NCI-H345 treated with DMSO at 0.1 percent for 48 hours (cell line): Measurements from ENCODE around the gene IMP4.
"Not testable (repeated sequence)": the region's sequence is repeated elsewhere in the genome, so short reads cannot be mapped to it uniquely, and the experiment has no call there.

Source experiments
- DNase-seq: peaks from one replicate; lab custom pipeline; 2025; ENCODE audit not compliant: unreplicated experiment; lab: John Stamatoyannopoulos, UW

The IMP4 gene, protein sequence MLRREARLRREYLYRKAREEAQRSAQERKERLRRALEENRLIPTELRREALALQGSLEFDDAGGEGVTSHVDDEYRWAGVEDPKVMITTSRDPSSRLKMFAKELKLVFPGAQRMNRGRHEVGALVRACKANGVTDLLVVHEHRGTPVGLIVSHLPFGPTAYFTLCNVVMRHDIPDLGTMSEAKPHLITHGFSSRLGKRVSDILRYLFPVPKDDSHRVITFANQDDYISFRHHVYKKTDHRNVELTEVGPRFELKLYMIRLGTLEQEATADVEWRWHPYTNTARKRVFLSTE

DNA sequence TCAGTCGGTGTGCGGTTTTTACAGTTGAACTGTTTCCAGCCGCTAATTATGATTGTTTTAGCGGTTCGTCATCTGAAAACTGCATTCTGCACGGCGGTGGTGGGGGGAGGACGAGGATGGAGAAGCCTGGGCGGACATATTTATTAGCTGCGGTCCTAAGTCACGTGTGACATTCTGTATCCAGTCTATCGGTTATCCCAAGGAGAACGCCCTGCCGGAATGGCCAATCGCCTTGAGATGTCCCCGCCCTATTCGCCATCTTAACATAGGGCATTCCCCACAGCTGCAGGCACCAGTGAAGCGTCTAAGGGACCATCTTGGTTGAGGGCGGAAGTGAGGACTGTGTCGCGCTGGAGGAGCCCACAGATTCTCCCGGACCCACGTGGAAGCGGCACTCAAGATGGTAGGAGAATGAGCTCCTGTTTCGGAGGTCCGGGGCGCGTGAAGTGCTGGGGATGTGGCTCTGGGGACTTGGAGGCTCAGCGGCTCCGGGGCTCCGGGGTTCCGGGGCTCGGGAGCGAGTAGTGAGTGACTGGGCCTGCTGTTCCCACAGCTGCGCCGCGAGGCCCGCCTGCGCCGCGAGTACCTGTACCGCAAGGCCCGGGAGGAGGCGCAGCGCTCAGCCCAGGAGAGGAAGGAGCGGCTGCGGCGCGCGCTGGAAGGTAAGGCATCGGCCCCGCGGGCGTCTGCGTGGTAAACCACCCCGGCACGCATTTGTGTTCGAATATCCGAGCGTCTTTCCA, at the start of gene IMP4:
TSS of gene IMP4 (plus strand) at position 365 of the 743 bp plus-strand sequence. CDS start at position 401, 36 bp downstream.
- peak; percentile 97 for DNase-seq

DNA sequence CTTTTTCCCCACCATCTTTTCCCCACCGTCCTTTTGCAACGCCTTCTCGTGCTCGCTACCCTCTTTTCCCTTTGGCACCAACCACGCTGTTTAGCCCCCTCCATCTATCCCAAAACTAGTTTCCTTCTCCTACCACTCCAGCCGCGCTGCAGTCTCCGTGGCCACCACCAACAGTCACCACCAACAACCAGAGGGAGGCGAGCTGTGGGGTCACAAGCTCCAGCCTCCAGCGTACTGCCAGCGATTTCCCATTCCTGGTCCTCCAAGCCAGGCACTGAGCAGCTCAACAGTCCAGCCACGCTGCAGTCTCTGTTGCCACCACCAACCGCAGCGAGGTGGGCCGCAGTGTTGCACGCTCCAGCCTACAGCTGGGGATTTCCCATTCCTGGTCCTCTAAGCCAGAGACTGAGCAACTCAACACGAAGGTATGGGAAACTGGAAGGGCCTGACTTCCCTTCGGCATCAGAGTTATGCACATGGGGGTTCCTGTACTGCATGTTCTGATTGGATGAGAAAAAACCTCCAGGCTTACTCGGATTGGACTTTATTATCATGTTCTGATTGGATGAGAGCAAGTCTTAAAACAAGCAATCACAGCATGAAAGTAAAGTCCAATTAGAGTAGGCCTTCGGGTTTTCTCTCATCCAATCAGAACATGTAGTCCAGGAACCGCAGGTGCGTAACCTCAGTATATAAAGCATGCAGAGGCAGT, 42.3 kb upstream of the IMP4 start:
- DNase-seq = no peak

DNA sequence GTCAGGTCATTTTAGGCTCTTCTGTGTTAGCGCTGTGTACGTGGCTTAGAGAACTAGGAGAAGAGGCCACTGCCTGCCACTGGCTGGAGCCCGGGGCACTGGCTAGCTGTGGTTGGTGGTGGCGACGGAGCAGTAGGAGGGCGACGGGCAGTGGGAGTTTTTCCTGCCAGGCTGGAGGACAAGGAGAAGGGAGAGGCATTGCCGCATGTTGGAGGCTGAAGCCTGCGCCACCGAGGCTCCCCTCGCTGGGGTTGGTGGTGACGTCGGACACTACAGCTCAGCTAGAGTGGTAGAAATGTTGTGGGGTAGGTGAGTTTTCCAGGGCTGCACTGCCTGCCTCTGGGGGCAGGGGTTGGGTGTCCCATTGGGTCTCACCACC, 41.7 kb upstream of the IMP4 start:
- DNase-seq = no peak

DNA sequence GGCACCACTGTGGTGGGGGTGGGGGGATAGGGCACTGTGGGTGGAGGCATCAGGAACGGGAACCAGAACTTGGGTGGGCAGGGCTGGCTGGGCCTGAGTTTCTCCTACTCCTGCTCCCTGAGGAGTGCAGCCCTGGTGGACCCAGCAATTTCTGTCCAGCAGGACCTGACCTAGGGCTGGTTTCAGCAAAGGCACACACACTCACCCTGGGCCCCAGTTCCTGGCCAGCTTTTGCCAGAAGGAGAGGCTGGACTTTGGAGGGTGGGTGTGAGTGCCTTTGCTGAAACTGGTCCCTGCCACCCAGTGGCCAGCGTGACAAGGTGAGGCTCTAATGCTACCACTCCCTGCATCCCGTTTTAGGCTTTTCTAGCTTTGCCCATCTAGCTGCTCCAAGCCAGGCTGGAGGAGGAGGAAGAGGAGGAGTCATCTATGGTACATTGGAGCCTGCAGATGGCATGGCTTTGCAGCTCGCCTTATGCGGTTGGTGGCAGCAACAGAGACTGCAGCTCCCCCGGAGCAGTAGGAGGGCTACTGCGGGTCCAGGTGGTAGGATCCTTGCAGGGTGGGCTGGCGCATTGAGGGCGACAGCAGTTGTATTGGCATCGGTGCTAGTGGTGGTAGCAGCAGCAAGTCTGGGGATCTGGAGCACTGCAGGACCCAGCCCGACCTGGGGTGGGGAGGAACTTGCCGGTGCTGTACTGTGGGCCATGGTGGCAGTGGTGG, 40.4 kb upstream of the IMP4 start:
- no peak for DNase-seq

DNA sequence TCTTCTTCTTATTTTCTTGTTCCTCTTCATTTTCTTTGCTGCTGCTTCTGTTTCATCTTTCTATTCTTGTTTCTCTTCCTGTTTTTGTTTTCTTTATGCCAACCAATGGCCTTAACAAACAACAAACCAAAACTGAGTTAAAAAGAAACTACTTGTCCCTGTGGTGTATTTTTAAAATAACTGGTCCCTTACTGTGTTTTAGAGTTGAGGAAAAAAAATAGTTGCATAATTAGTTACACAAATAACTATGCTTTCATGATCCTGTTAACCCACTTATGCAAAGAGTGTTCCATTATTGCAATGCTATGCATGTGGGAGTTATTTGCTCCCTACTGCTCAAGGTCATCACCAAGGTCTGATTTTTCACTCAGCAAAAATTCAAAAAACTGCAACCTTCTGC, 39.5 kb upstream of the IMP4 start:
- no peak for DNase-seq

DNA sequence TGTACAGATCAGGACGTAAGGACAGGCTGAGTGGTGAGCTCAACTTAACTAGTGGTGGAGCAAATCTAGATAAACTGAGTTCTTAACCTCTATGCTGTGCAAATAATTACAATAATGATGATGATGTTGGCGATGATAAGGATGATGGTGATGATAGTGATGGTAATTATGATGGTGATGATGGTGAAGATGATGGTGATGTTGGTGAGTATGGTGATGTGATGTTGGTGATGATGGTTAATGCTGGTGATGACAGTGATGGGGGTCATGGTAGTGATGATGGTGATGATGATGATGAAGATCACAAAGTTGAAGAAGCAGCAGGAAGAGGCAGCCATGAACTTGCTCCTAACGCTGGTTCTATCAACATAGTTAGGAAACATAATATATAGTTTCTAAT, 38.0 kb upstream of the IMP4 start:
- no peak for DNase-seq

DNA sequence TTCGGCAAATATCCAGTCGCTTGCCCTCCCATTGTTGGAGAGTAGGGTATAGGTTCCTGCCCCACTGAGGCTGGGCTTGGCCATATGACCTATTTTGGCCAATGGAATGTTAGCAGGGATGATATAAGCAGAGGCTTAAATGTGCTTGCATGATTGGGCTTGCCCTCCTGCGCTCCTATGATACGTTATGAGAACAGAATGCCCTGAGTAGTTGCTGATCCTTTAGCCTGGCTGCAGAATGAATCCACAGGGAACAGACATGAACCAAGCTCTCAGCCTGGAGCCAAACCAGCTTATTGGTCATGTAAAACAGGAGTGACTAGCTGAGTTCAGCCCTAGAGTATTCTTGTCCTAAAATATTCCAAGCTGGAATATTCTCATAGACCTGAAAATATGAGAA, 34.8 kb upstream of the IMP4 start:
- DNase-seq = no peak

DNA sequence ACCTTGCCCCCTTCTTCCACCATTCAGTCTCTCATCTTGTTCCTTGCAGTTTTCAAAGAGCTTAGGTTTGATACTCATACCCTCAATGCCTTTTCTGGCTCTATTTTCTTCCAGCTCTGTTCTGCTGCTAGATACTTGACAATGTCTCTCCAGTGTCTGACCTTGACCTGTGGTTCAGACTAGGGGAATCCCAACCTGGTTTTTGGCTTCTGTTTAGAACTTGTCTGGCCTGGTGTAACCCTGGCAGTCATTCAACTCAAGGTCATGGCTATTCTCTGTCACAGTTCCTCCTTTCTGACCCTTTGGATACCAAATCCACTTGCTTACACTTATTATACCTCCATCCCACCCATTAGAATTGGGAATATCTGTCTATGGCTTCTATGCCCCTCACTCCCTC, 31.8 kb upstream of the IMP4 start:
- DNase-seq = no peak

DNA sequence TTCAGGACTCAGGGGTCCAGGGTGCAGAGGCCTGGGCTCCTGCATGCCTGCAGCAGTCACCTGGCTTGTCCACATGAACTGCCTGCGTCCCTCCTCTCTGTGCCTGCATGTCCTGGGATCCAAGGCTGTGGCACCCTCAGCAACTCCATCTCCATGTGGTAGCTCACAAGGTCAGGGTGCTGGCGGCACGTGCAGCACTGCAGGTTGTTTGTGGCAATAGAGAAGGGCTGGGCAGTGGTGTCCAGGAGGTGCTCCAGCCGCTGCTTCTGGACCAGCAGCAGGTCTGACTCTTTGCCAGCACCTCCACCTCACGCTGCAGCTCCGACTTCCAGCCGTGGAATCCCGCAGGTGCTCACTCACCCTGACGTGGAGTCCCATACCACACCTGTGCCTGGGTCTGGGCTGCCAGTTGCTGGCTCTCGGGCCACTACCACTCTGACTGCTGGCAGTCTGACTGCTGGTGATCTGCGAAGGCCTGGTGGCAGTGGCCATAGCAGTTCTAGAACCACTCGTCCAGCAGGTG, 28.8 kb upstream of the IMP4 start:
- DNase-seq = no peak

DNA sequence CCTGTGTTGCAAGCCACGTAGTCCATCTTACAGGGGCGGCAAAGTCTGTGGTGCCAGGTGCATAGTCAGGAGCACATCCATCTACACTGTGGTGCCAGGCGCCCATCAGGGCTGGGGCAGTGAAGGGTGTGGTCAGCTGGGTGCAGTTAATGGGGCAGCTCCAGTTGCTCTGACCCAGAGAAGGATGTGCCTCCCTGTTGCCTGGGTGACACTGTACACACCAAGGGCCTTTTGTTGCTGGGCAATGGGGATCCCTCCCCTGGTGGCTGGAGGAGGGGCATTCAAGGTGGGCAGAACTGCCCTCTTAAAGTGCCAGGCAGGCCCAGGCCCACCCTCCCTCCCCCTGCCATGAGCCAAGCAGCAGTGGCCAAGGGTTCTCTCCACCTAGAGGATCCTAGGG, 28.3 kb upstream of the IMP4 start:
- no peak for DNase-seq

DNA sequence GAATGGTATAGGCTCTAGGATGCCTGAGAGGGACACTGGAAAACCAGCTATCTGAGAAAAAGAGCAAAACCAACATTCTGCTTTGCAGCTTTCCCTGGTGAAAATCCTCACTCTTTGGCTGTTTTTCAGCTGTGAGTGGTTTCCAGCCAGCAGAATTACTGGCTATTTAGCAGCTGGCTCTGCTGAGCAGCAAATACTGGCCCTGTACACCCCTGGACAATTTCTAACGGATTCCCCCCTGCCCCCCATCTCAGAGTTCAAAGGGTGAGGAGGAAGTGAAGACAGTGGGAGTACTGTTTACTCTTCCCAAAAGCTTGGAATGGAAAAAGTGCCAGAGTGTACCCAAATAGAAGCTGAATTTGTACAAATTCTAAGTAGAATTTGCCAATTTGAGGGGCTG, 26.1 kb upstream of the IMP4 start:
- no peak for DNase-seq

DNA sequence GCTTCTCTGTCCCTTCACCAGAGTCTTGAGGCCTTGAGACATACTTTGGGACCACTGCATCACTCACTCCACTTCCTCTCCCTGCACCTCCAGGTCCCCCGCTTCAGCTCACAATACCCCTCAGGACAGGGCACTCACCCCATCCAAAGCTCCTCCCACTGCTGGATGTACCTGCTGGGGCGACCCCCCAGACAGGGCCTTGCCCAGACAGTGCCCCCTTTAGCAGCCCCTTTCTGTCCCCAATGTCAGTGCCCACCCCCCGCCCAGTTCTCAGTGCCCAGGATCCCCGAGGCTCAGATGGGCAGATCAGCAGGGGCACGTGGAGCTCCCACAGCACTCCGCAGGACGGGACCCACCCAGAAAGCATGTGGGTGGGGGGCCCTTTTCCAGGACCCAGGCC, 23.8 kb upstream of the IMP4 start:
- no peak for DNase-seq

DNA sequence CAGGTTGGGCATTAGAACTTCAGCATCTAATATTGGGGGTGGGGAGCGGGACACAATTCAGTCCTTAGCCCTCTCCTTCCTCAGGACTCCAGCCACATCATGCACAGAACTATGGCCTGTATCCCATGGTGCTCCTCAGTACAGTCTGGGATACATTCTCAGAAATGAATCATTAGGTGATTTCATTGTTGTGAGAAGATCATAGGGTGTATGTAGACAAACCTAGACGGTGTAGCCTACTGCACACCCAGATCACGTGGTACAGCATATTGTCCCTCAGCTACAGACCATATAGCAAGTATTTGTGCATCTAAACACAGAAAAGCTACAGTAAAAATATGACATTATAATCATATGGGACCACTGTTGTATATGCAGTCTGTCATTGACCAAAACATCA, 23.2 kb upstream of the IMP4 start:
- DNase-seq = no peak

DNA sequence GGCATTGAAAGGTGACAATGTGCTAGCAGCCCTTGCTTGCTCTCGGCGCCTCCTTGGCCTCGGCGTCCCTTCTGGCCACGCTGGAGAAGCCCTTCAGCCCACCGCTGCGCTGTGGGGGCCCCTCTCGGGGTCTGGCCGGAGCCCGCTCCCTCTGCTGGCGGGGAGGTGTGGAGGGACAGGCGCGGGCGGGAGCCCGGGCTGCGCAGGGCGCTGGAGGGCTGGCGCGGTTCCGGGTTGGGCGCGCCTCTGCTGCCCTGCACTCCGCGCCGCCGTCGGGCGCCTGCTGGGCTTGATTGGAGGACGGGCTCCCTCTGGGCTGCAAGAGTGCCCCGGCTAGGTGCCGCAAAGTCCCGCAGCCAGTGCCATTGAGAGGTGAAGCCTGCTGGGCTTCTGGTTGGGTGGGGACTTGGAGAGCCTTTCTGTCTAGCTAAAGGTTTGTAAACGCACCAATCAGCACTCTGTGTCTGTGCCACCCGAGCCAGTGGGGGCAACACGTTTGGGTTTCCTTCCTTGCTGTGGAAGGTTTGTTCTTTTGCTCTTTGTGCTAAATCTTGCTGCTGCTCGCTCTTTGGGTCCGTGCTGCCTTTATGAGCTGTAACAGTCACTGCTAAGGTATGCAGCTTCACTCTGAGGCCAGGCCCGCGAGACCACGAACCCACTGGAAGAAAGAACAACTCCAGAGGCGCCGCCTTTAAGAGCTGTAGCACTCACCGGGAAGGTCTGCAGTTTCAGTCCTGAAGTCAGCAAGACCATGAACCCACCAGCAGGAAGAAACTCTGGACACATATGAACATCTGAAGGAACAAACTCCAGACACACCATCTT, 14.8 kb upstream of the IMP4 start:
- DNase-seq = no peak

DNA sequence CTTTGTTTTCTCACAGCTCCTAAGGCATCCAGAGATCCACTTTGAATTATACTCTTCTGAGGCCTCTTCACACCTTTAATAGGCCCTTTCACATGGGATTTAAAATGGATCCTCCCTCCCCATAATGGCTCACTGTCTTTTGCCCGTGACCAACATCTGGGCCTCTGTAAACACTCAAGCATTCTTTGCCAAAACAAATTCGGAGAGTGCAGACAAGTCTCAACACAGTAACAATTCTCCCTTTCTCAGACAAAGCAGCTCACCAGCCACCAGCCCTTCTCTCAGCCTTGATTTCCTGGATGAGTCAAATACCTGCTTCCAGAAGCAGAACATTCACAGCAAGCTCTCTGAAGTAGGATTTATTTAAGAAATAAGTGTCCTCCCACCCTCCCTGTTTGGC, 14.0 kb upstream of the IMP4 start:
- DNase-seq = peak; percentile 90

DNA sequence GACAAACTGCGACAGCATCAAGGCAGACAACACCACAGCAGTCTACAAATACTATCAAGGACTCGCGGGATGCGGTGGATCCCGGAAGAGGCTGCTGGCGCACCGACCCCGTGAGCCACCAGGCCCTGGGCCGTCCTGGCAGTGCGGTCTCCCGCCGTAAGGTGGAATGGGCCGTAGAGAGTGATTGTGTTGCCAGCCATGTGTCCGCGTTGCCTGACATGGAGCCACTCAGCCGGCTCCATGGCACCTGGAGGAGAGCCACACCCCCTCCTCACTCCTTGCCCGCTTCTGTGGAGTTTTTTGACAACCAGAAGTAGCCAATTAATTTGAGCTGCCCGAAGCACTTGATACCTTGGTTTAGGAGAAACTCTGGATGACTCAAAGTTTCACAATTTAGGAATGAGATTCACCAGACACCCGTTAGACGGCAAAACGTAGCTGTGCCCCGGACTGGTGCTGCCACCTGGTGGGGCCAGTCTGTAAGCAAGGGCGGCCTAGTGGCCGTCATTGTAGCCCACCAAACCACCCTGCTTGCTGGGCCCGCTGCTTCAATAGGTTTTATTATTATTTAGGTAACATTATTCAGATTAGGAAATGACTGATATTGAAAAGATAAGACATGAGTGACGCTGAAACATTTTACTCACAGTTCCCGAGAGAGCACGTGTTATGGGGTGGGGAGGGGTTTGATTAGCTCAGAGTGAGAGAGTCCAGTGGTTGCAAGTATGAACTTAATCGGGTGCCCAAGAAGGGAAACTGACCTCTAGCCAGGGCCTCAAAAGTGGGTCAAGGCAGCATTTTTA, 10.2 kb upstream of the IMP4 start:
- DNase-seq = peak; percentile 66

DNA sequence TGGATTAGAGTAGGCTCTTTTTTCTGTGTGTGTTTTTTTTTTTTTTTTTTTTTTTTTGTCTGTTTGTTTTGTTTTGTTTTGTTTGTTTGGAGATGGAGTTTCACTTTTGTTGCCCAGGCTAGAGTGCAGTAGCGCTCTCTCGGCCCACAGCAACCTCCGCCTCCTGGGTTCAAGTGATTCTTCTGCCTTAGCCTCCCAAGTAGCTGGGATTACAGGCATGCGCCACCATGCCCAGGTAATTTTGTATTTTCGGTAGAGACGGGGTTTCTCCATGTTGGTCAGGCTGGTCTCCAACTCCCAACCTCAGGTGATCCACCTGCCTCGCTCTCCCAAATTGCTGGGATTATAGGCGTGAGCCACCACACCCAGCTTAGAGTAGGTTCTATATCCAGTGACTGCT, 9.4 kb upstream of the IMP4 start:
- not testable (repeated sequence) for DNase-seq

DNA sequence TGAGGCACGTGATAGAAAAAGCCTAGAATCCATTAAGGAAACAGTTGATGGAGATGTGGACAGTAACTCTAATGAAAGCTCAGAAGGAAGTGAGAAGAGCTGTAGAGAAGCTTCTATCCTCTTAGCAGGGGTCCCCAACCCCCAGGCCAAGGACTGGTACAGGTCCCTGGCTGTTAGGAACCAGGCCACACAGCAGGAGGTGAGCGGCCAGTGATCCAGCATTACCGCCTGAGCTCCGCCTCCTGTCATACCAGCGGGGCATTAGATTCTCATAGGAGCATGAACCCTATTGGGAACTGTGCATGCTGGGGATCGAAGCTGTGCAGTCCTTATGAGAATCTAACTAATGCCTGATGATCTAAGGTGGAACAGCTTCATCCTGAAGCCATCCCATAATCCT, 8.7 kb upstream of the IMP4 start:
- DNase-seq = no peak

DNA sequence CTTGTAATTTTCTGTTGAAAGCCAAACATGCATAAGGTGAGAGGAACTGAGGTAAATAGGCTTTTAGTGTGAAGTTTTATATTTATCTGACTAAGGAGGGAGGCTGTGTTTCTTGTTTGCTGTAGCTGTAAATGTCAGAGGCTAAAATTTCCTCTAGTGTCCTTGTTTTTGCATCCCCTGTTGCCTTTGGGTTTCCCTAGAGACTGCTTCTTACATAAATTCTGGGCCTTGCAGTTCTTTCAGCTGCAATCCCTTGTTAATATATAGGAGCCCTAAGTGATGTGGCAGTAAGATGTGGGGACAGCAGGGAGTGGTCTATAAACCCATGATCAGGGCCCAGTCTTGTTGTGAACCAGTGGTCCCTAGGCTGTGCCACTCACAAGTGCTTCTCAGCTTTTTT, 7.5 kb upstream of the IMP4 start:
- DNase-seq = no peak
